NCI-H774 (cell line): ENCODE measurements around the gene MED13L.
"Not testable (repeated sequence)": the region's sequence is repeated elsewhere in the genome, so short reads cannot be mapped to it uniquely, and the experiment has no call there.

Experiments
- DNase-seq: peaks from one replicate; lab custom pipeline; 2025; lab: John Stamatoyannopoulos, UW

Gene MED13L

GRCh38 chr12:116150452-116150851 lies 127.0 kb downstream of the MED13L start:
- DNase-seq: no peak

GRCh38 chr12:116150001-116150400 lies 127.5 kb downstream of the MED13L start:
- no peak for DNase-seq

- DNase-seq: no peak
Measured at GRCh38 chr12:116148844-116149243, 128.6 kb downstream of the MED13L start.

- DNase-seq: no peak
Measured at GRCh38 chr12:116146386-116146785, 131.1 kb downstream of the MED13L start.

- no peak for DNase-seq
Measured at GRCh38 chr12:116145451-116145850, 132.0 kb downstream of the MED13L start.

GRCh38 chr12:116144384-116144783 lies 133.1 kb downstream of the MED13L start:
- DNase-seq: no peak

GRCh38 chr12:116143909-116144308 lies 133.6 kb downstream of the MED13L start:
- DNase-seq: no peak

- no peak for DNase-seq
Measured at GRCh38 chr12:116142936-116143898, 134.3 kb downstream of the MED13L start.

- no peak for DNase-seq
Measured at GRCh38 chr12:116141833-116142162, 135.7 kb downstream of the MED13L start.

- no peak for DNase-seq
Measured at GRCh38 chr12:116141110-116141832, 136.2 kb downstream of the MED13L start.

GRCh38 chr12:116140529-116140928 lies 137.0 kb downstream of the MED13L start:
- DNase-seq: no peak

GRCh38 chr12:116138781-116139180 lies 138.7 kb downstream of the MED13L start:
- DNase-seq: no peak

- DNase-seq: no peak
Measured at GRCh38 chr12:116138364-116138763, 139.1 kb downstream of the MED13L start.

- DNase-seq: no peak
Measured at GRCh38 chr12:116137318-116137717, 140.2 kb downstream of the MED13L start.

- DNase-seq: no peak
Measured at GRCh38 chr12:116136340-116136739, 141.2 kb downstream of the MED13L start.

GRCh38 chr12:116135209-116135930 lies 142.1 kb downstream of the MED13L start:
- no peak for DNase-seq

- DNase-seq: no peak
Measured at GRCh38 chr12:116133636-116134214, 143.8 kb downstream of the MED13L start.

- DNase-seq: no peak
Measured at GRCh38 chr12:116133149-116133548, 144.3 kb downstream of the MED13L start.

GRCh38 chr12:116131987-116132386 lies 145.5 kb downstream of the MED13L start:
- DNase-seq: not testable (repeated sequence)

GRCh38 chr12:116131176-116131575 lies 146.3 kb downstream of the MED13L start:
- no peak for DNase-seq

GRCh38 chr12:116130431-116130830 lies 147.1 kb downstream of the MED13L start:
- no peak for DNase-seq

- no peak for DNase-seq
Measured at GRCh38 chr12:116128779-116129178, 148.7 kb downstream of the MED13L start.
